GM21423 (cell line): Measurements from ENCODE around the gene NPIPA7.
"Not testable (repeated sequence)": the region's sequence is repeated elsewhere in the genome, so short reads cannot be mapped to it uniquely, and the experiment has no call there.

Experiments used
- ATAC-seq: cut with Tn5 transposase; IDR thresholded peaks from one replicate; pipeline ENCODE4 v1.9.1; 2021; ENCODE audit warnings: mild to moderate bottlenecking, moderate library complexity; ENCODE audit not compliant: unreplicated experiment

Gene NPIPA7

DNA sequence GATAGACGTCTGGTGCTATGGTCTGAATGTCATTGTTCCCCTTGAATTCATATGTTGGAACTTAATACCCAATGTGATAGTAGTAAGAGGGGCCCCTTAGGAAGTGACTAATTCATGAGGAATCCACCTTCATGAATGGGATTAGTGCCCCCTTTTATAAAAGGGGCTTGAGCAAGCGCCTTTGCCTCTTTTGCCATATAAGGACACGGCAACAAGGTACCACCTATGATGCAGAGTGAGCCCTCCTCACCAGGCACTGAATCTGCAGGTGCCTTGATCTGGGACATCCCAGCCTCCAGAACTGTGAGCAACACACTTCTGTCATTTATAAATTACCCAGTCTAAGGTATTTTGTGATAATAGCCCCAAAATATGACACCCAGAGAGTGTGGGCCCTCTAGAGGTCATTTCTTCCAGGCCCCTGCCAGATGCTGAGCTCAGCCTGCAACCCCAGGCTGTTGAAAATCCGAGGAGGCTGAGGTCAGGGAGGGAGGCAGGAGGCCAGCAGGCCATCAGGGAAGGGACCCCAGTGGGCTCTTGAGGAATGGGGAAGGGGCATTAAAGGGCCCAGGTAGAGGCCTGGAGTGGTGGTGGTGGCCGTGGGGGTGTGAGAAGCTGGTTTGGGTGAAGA lies 39.1 kb downstream of the NPIPA7 start:
- ATAC-seq = not testable (repeated sequence)

- not testable (repeated sequence) for ATAC-seq
Observed at GRCh38 chr16:16420515-16420914, 41.6 kb downstream of the NPIPA7 start.

DNA sequence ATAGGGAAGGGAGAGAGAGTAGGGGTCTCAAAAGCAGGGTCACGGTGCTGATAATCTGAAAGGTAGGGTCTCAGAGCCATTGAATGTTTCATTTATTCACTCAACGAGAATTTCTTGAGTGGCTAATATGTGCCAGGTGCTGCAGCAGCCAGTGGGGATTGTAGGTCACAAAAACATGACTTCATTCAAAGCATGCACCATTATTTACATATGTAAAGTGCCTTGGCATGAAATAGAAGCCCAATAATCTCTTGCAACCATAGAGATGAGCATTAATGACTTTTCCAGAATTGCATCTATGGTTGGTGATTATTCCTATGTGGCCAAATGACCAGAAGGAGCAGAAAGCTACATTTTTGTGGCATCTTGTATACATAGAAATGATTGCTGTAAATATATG lies 46.2 kb downstream of the NPIPA7 start:
- not testable (repeated sequence) for ATAC-seq

DNA sequence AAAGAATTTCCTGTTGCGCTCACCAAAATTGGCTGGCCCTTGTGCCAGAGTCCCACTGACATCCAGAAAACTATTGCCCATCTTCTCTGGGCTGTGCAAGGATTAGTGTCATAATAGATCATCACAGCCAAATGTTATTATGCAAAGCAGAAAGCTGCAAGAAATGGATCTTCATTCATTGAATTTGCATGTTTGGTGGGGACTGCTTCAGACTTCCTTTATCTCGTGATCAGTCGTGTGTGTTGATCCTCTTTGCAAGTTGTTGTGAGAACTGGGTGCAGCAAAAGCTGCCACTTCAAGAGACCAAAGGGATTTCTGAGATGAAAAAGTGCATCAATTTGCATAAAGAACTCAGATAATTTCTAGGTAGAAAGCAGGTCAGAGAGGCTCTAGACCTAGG lies 52.2 kb downstream of the NPIPA7 start:
- ATAC-seq = not testable (repeated sequence)

GRCh38 chr16:16434711-16435110 lies 55.8 kb downstream of the NPIPA7 start:
- ATAC-seq = not testable (repeated sequence)

GRCh38 chr16:16441401-16441800 lies 62.5 kb downstream of the NPIPA7 start:
- ATAC-seq = not testable (repeated sequence)
